AG04449 (cell line): ENCODE measurements around the gene NAA30.

Source experiments
- CTCF ChIA-PET: fragments of 350-600 bp; formaldehyde crosslinking; extraction: SDS; loops from one replicate; lab custom pipeline; 2021; ENCODE audit warnings: antibody characterized with exemption; lab: Yijun Ruan, JAX
- POLR2A ChIA-PET: fragments of 400-600, 350-600 bp; formaldehyde crosslinking; extraction: SDS; loops from one replicate; lab custom pipeline; 2020; ENCODE audit warnings: antibody characterized with exemption, inconsistent platforms; lab: Yijun Ruan, JAX
- DNase-seq: peaks from one replicate; pipeline ENCODE4 v3.0.0-alpha.2; 2010; ENCODE audit warnings: low read depth, low spot score
- H3K4me3 ChIP-seq: 2 replicates; pipeline ENCODE4 v1.5.1; 2011; ENCODE audit warnings: low read depth, mild to moderate bottlenecking, control low read depth, low read length
- TF ChIP-seq, protein P1 (sequence below): IDR thresholded peaks from one replicate; pipeline ENCODE4 v1.5.1; 2011; ENCODE audit warnings: mild to moderate bottlenecking, moderate library complexity, low read length, control low read depth, inconsistent platforms; ENCODE audit not compliant: insufficient read depth; ENCODE audit errors: missing control alignments

The NAA30 gene

GRCh38 chr14:57417228-57417627 lies 26.8 kb downstream of the NAA30 start:
- TF ChIP-seq, protein P1, sequence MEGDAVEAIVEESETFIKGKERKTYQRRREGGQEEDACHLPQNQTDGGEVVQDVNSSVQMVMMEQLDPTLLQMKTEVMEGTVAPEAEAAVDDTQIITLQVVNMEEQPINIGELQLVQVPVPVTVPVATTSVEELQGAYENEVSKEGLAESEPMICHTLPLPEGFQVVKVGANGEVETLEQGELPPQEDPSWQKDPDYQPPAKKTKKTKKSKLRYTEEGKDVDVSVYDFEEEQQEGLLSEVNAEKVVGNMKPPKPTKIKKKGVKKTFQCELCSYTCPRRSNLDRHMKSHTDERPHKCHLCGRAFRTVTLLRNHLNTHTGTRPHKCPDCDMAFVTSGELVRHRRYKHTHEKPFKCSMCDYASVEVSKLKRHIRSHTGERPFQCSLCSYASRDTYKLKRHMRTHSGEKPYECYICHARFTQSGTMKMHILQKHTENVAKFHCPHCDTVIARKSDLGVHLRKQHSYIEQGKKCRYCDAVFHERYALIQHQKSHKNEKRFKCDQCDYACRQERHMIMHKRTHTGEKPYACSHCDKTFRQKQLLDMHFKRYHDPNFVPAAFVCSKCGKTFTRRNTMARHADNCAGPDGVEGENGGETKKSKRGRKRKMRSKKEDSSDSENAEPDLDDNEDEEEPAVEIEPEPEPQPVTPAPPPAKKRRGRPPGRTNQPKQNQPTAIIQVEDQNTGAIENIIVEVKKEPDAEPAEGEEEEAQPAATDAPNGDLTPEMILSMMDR: no peak
- no peak overlapping the region for H3K4me3 ChIP-seq
- POLR2A ChIA-PET: no interaction called here
- DNase-seq: no peak
- CTCF ChIA-PET: no interaction called here

DNA sequence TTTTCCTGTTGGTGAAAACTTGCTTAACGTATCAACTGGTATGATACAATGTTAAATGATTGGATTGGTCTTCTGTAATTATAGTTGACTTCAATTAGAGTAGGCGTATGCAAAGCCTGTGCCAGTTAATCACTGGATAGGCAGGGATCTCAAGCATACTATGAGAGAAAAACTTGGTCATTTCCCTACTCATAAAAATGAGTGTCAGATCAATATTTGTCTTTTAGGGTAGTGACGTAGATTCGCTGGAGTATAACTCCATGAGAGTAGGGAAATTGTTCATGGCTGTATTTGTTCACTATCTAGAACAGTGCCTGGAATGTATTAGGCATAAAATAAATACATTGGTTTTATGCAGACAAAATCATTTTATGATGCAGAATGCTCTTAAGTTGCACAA lies 28.6 kb downstream of the NAA30 start:
- no peak for DNase-seq
- TF ChIP-seq, protein P1: no peak
- H3K4me3 ChIP-seq: no peak overlapping the region
- ChIA-PET CTCF (no interaction called here), POLR2A (no interaction called here)

GRCh38 chr14:57420033-57420432 lies 29.6 kb downstream of the NAA30 start:
- ChIA-PET POLR2A (no interaction called here), CTCF (no interaction called here)
- no peak overlapping the region for H3K4me3 ChIP-seq
- DNase-seq: no peak
- TF ChIP-seq, protein P1: no peak

DNA sequence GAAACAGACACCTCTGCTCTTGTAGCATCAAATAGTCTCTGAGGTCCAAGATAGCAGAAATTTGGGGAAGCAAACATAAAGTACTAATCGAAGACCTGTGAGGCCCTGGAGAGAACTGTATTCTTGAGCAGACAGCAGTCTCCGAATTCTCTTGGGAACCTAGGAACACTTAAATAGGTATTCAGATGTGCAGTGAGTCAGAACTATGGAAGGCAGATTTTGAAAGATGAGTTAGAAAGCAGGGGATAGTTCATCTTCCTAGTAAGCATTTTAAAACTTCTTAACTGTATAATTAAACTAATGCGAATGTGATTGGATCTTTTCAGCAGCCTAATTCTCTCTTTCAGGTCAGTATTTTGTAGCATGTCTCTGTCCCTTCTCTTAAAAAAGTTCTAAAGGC lies 30.6 kb downstream of the NAA30 start:
- H3K4me3 ChIP-seq: no peak overlapping the region
- CTCF ChIA-PET: no interaction called here
- TF ChIP-seq, protein P1: no peak
- DNase-seq: no peak
- POLR2A ChIA-PET: no interaction called here

DNA sequence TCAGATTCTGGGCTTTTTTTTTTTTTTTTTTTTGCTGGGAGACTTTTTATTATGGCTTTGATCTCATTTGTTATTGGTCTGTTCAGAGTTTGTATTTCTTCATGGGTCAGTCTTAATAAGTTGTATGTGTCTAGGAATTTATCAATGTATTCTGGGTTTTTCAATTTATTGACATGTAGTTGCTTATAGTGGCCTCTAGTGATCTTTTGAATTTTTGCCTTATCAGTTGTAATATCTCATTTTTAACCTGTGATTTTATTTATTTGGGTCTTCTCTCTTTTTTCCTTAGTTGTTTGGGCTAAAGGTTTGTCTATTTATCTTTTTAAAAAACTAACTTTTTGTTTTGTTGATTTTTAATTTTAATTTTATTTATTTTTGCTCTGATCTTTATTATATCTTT lies 45.5 kb downstream of the NAA30 start:
- CTCF ChIA-PET: no interaction called here
- POLR2A ChIA-PET: no interaction called here
- TF ChIP-seq, protein P1: no peak
- H3K4me3 ChIP-seq: no peak overlapping the region
- DNase-seq: no peak

- ChIA-PET POLR2A (no interaction called here), CTCF (no interaction called here)
- H3K4me3 ChIP-seq: no peak overlapping the region
- DNase-seq: no peak
- TF ChIP-seq, protein P1: no peak
Observed at GRCh38 chr14:57461777-57462320, 71.5 kb downstream of the NAA30 start.
